Cardiac muscle cell (in vitro differentiated cells and primary cell): Measurements from ENCODE around the gene KLF15. TPM values are rescaled to one million over a fixed set of nuclear protein-coding genes. Genes with fewer than 3 reads are reported as not detected.

ENCODE experiments used
- DNase-seq, 2 donors: peaks; one replicate each; pipeline versions ENCODE4 v3.0.0 to v3.0.0-alpha.2; 2010 to 2017; ENCODE audit warnings: low read depth in 1 of 2, low spot score in 1 of 2
- H3K27ac ChIP-seq: fragments of 200-600 bp; sonication (generic); 2 replicates; pipeline ENCODE4 v1.5.1; 2016
- H3K27me3 ChIP-seq: fragments of 200-600 bp; sonication (generic); 2 replicates; pipeline ENCODE4 v1.6.0; 2016; ENCODE audit warnings: control low read depth
- H3K36me3 ChIP-seq: fragments of 200-600 bp; sonication (generic); 2 replicates; pipeline ENCODE4 v1.5.1; 2016; ENCODE audit warnings: control low read depth
- H3K4me1 ChIP-seq: fragments of 200-600 bp; sonication (generic); 2 replicates; pipeline ENCODE4 v1.8.1; 2017; ENCODE audit warnings: low read depth, mild to moderate bottlenecking, mixed run types
- H3K4me3 ChIP-seq: fragments of 200-600 bp; sonication (generic); 2 replicates; pipeline ENCODE4 v1.5.1; 2016; ENCODE audit warnings: mild to moderate bottlenecking
- H3K9me3 ChIP-seq: fragments of 200-600 bp; sonication (generic); 2 replicates; pipeline ENCODE4 v1.5.1; 2017; ENCODE audit warnings: low read depth, mild to moderate bottlenecking, control low read depth
- CTCF ChIP-seq: IDR thresholded peaks from 2 replicates; pipeline ENCODE4 v1.5.1; 2012; ENCODE audit warnings: low read depth, mild to moderate bottlenecking, low read length
- polyA plus RNA-seq: library from polyadenylated mRNA; unstranded; fragments of >200 nt; fragmentation: Nextera tagmentation; extraction: Ambion mirVana; gene quantifications from 2 replicates; pipeline ENCODE4 v1.2.1, GENCODE V29; 2016
- total RNA-seq: library from RNA; depleted of rRNA; stranded (reverse); fragments of >200 nt; gene quantifications from 2 replicates; pipeline ENCODE4 v1.2.3, GENCODE V29; 2016

Gene KLF15
- total and polyA plus RNA-seq, 2 experiments from 2014 or later, result 0.75 to 16.5 TPM

GRCh38 chr3:126391631-126392030 is 34.4 kb upstream of the KLF15 start:
- Histone ChIP-seq H3K27ac (no peak overlapping the region), H3K27me3 (peaks cover 39% of the 10 kb centered on the region), H3K4me3 (no peak overlapping the region), H3K4me1 (peaks cover 8% of the 10 kb centered on the region), H3K9me3 (no peaks in the 10 kb centered on the region), H3K36me3 (no peaks in the 10 kb centered on the region)
- DNase-seq, result no peak
- no peak for TF ChIP-seq CTCF

DNA sequence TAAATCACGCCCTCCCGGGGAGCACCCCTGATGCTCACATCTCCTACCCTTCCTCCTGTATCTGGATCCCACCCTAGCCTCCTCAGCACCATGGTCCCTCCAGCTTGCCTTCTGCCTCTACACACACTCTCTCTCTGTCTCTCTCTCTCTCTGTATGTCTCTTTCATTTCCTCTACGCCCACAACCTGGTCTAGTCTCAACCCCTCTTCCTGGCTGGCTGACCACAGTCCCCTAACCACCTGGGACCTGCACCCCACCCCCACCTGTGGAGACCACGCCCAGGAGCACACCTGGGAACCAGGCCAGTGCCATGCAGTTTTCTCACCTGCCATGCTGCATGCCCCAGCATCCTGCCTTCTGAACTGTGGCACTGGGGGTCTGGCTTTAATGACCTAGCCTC is 33.5 kb upstream of the KLF15 start:
- Histone ChIP-seq H3K27ac (no peak overlapping the region), H3K4me1 (peaks cover 8% of the 10 kb centered on the region), H3K27me3 (peaks cover 31% of the 10 kb centered on the region), H3K4me3 (no peak overlapping the region), H3K9me3 (no peaks in the 10 kb centered on the region), H3K36me3 (no peaks in the 10 kb centered on the region)
- TF ChIP-seq CTCF, result no peak
- no peak for DNase-seq

- H3K27ac ChIP-seq, result no peak overlapping the region
- H3K27me3 ChIP-seq, result peaks cover 25% of the 10 kb centered on the region
- H3K9me3 ChIP-seq, result no peaks in the 10 kb centered on the region
- H3K4me3 ChIP-seq, result no peak overlapping the region
- peaks cover 6% of the 10 kb centered on the region for H3K4me1 ChIP-seq
- no peak for DNase-seq
- H3K36me3 ChIP-seq, result no peaks in the 10 kb centered on the region
- TF ChIP-seq CTCF, result no peak
Observed at GRCh38 chr3:126390201-126390600, 33.0 kb upstream of the KLF15 start.

GRCh38 chr3:126389794-126390146 is 32.6 kb upstream of the KLF15 start:
- H3K27me3 ChIP-seq, result peaks cover 21% of the 10 kb centered on the region
- H3K9me3 ChIP-seq, result no peaks in the 10 kb centered on the region
- no peak for DNase-seq
- H3K4me1 ChIP-seq, result peaks cover 4% of the 10 kb centered on the region
- TF ChIP-seq CTCF, result no peak
- no peak overlapping the region for H3K27ac ChIP-seq
- no peak overlapping the region for H3K4me3 ChIP-seq
- H3K36me3 ChIP-seq, result no peaks in the 10 kb centered on the region

- Histone ChIP-seq H3K36me3 (no peaks in the 10 kb centered on the region), H3K4me1 (peaks cover 4% of the 10 kb centered on the region), H3K9me3 (no peaks in the 10 kb centered on the region), H3K27ac (no peak overlapping the region), H3K4me3 (peak overlapping the region; percentile 18), H3K27me3 (peaks cover 16% of the 10 kb centered on the region)
- peak; percentile 92 to 94 for DNase-seq
- TF ChIP-seq CTCF, result peak; percentile 98
Observed at GRCh38 chr3:126389112-126389793, 32.0 kb upstream of the KLF15 start.
